NCI-H2107 treated with DMSO at 0.1 percent for 48 hours (cell line): ENCODE results near the gene AGAP6.
A peak's percentile ranks its signal among the peaks of the same experiment; 100 is the strongest.
"Not testable (repeated sequence)": the region's sequence is repeated elsewhere in the genome, so short reads cannot be mapped to it uniquely, and the experiment has no call there.

ENCODE experiments used
- DNase-seq: peaks from one replicate; lab custom pipeline; 2025; ENCODE audit not compliant: unreplicated experiment; lab: John Stamatoyannopoulos, UW

AGAP6 gene

DNA sequence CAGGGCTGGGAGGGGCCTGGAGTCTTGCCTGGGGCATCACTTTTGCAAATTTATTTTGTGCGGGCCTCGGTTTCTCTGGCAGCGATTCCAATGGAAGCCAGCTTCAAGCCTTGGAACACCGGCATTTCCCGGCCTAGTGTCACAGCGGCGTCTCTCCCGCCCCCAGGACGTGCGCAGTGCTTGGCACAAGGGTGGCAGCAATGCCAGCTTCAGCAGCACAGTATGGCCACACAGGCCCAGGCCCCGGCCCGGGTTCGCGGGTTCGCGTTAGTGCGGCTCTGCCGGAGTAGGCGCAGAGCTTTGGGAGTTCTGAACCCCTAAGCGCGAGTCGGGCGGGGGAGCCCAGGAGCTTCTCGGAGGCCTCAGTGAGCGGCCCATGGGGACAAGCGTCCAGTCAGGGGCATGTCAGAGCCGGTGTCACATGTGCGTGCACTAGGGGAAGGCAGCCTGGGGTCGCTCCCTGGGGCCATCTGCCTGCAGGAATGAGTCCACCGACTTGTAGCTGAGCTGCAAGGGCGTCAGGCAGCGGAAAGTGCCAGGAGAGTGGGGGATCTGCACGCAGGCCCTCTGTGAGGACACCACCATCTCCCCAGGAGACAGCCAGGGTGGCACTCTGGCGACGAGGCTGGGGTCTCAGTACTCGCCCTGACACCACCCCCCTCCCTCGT is 36.6 kb downstream of the AGAP6 start:
- DNase-seq: not testable (repeated sequence)

DNA sequence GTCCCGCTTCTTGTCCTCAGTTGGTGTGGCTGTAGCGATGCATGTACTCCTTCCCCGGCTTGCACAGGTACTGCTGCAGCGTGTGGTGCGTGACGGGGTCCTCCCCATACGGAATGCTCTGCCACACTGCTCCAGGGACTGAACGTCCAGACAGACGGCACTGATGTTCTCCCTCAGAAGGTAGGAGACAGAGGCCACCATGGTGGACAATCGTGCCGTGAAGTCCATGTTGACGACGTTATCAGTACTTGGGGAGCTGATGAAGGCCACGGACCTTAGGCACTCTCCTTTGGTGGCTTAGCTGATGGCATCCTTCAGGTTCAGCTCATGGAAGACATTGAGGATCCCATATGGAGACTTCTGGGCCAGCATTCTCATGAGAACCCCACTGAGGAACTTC is 37.4 kb downstream of the AGAP6 start:
- no peak for DNase-seq

DNA sequence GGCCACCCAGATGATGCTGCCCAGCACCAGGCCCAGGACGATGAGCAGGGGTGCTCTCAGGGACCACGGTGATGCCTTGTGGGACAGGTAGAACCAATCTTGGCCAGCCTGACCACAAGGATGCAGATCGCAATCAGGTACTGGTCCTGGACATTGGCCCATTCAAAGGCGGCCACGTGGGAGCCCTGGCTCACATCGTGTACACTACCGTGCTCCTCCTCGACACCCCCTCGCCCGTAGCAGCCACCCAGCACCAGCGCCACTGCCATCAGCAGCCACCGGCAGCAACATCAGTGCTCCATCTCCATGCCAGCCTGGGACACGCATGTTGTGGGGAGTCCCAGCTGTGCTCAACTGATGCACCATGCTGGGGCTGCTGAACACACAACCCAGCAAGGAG is 39.0 kb downstream of the AGAP6 start:
- no peak for DNase-seq

DNA sequence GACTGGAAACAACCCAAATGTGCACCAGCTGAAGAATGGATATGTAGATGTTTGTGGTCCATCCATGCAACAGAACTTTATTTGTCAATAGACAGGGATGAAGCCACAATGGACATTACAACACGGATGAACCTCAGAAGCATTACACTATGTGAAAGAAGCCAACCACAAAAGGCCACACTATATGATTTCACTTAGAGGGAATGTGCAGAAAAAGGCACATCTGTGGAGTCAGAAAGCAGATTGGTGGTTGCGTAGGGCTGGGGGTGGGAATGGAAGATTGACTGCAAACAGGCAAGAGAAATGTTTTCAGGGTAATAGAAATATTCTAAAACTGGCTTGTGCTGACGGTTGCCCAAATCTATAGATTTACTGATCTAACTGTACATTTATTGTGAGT is 45.3 kb downstream of the AGAP6 start:
- DNase-seq: no peak

DNA sequence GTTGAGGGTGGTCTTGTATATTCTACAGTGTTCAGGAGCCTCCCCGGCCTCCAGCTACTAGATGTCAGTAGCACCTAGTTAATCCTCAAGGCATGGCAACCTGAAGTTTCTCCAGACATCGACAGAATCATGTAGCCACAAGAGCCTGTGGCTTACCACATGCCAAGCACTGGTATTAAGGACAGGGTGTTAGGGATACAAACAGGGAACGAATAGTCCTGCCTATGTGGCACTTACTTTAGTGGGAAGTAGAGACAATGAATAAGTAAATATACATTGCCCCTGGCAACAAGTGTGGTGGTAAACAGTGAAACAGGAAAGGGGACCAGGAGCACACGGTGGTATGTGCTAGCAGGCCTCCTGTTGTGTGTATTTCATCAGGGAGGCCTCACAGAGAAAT is 47.1 kb downstream of the AGAP6 start:
- peak; percentile 11 for DNase-seq

DNA sequence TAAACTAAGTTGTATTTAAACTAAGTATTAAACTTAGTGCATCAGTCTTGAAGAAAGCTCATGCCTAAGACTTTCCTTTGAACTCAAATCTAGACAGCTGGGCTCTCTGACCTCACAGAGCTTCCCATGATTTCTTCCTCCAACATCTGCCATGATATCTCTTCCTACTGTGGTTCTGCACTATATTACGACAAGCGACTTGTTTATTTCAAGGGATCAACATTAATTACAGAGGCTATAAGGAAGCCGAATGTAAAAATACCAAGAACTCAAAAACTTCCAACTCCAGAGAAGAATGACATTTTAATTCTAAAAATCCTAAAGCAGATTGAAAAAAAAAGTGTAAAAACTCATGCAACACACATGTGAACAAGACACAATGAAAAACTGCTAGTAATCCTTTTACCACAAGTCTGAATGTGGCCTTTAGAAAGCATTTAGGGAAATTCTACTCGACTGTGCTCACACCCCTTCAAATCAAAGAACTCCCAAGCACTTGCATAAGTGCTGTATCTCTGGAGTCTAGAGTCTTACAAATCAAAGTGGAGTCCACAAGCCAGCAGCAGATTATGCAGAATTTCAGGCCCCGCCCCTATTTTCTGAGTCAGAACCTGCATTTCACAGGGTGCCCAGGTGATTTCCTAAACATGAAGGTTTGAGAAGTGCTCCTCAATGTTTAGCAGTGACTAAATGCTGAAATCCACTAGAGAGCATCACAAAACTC is 56.9 kb downstream of the AGAP6 start:
- no peak for DNase-seq

DNA sequence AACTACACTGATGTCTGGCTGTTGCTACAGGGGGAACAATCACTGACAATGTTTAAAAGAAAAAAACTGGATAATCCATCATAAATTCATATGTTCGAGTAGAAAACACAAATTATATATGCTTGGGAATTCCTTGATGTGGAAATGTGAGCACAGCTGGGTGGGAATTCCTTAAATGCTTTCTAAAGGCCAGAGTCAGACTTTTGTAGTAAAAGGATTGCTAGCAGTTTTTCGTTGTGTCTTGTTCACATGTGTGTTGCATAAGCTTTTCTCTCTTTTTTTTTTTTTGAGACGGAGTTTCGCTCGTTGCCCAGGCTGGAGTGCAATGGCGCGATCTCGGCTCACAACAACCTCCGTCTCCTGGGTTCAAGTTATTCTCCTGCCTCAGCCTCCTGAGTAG is 58.3 kb downstream of the AGAP6 start:
- DNase-seq: not testable (repeated sequence)

DNA sequence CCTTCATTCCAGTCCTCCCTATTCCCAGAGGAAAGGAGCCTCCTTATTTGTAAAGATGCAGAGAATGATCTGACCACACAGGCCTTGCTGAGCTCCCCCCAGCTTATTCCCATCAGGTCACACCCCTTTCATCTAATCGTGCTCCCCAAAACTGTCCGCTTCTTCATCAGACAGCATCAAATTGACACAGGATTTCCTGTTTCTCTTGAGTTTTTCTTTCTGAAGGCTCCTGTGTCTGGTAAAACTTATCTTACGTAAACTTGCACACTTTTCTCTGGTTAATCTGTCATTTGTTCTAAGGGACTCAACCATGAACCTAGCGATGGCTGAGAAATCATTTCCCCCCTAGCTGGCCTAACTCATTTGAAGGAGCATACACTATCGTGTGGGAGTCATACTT is 59.4 kb downstream of the AGAP6 start:
- not testable (repeated sequence) for DNase-seq

DNA sequence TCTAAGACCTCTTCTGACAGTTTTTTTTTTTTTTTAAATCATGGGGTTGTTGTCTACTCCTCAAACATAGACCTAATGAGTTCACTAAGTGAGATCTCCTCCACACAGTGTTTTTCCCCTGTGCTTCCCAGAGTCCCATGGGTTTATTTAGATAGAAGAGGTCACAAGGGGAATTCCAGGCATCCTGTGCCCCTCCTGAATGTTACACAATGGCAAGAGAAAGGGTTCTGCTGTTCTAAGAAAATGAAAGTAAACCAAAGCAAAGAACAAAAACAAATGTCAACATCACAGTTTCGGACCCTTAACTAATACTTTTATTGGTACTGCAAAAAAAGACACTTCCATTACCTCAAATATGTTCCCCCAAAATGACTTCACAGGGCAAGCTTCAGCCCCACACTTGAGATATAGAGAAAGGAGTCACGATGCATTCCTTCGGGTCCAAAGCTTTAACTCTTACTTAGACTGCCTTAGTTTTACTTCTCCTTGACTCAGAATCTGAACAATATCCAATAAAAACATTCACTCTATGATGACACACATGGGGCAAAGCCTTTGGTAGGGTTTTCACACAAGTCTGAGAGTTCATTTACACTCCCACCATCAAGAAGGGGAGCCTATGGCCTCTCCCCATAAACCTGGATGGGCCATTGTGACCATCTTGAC is 63.9 kb downstream of the AGAP6 start:
- DNase-seq: not testable (repeated sequence)

DNA sequence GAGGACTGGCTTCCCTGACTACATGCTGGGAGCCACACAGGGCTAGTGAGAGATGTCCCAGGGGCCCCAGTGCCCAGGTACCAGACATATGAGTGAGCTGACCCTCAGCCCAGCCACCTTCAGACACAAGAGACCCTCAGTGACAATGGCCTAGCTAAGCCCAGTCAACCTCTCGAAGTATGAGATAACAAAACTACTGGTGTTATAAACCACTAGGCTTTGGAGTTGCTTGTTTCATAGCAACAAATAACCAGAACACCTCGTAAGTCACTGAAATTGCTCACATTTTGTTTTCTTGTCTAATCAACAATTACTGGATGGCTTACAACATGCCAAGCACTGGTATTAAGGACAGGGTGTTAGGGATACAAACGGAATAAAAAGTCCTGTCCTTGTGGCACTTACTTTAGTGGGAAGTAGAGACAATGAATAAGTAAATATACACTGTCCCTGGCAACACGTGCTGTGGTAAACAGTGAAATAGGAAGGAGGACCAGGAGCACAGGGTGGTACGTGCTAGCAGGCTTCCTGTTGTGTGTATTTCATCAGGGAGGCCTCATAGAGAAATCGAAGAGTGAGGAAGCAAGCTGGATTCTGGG is 64.7 kb downstream of the AGAP6 start:
- DNase-seq: not testable (repeated sequence)

DNA sequence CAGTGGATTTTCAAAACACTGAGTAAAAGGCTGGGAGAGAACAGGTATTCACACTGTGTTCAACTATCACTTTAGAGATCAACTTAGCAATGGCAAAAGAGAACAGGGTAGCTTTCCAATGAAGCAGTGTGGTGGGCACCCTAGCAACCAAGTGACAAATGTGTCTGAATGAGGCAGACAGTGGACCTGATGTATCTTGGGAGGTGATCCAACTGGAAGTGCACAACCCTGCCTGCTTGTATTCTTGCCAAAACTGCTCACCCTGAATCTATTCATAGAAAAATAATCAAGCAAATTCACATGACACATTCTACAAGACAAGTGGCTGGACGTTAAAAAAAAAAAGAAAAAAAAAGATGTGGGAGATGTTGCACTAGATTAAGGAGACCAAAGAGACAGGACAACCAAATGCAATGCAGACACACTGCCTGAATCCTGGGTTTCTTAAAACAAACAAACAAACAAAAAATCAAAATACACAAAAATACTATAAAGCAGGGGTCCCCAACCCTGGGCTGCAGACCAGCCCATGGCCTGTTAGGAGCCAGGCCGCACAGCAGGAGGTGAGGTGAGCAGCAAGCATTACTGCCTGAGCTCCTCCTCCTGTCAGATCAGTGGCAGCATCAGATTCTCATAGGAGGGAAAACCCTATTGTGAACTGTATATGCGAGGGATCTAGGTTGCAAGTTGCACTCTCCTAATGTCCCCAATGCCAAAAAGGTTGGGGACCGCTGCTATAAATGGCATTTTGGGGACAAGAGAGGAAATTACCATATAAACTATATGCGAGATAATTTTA is 67.5 kb downstream of the AGAP6 start:
- DNase-seq: not testable (repeated sequence)

DNA sequence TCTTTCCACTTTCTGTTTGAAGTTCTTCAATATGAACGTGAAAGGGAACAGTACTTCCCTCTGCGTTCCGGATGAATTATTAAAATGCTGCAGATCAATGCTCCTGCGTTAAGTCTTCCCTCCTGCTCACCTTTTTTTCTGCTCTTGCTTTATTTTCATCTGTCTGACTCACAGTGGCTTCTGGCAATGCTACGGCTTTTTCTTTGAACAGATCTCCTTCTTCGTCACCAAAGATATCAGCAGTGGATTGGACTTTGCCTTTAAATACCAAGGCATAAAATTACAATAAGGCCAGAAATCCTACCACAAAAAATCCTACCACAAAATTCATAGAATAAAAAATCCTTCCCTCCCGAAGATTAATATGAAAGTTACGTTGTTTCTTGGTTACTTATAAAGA is 68.4 kb downstream of the AGAP6 start:
- DNase-seq: not testable (repeated sequence)

DNA sequence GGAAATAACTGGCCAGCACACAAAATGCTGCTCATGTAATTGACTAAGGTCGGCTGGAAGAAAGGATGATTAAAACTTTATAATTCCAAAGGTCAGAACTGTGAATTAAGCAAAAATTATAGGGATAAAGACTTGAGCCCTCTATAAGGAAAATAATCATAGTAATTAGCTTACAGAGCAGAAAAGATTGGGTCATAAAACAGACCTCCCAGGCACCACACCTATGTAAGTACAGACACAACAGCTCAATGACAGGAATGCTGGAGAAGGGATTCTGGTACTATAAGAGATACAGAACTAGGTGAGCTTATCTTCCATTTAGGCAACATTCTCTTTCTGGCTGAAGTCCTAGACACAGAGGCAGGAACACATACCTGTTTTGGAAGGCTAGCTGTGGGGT is 70.5 kb downstream of the AGAP6 start:
- not testable (repeated sequence) for DNase-seq

DNA sequence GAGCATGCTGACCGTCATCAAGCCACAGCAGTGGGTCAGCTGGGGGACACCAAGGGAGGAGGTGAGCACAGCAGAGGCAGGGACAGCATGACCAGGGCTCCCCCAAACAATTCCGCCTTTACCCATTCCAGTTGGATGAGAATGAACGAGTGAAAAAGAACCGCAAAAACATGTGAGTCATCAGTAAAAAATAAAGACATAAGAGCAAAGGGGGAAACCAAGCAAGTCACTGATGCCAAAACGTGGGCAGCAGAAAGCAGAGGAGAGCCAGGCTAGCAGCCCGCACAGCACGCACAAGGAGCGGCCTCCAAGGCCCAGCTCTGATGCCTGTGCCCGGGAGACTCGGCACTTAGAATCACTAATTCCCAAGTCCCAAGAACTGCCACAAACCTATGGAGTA is 71.7 kb downstream of the AGAP6 start:
- DNase-seq: not testable (repeated sequence)
